Breast epithelium (tissue), 3 donors: Measurements from ENCODE around the gene IL1RL2.

Experiments used
- POLR2A ChIP-seq: fragments of 450-650 bp; IDR thresholded peaks from one replicate; pipeline ENCODE4 v1.6.1; 2016; ENCODE audit warnings: antibody characterized with exemption, mild to moderate bottlenecking, moderate library complexity
- POLR2AphosphoS5 ChIP-seq, 3 donors: sonication (generic); formaldehyde crosslinking; IDR thresholded peaks; one replicate each; pipeline ENCODE4 v1.6.1; 2017; ENCODE audit warnings: antibody characterized with exemption in 3 of 3
- TF ChIP-seq, protein P1 (sequence below), 3 donors: fragments of 450-650 bp; IDR thresholded peaks; one replicate each; pipeline ENCODE4 v1.5.1; 2016 to 2017; ENCODE audit warnings: antibody characterized with exemption in 3 of 3, mild to moderate bottlenecking in 3 of 3, moderate library complexity in 3 of 3

DNA sequence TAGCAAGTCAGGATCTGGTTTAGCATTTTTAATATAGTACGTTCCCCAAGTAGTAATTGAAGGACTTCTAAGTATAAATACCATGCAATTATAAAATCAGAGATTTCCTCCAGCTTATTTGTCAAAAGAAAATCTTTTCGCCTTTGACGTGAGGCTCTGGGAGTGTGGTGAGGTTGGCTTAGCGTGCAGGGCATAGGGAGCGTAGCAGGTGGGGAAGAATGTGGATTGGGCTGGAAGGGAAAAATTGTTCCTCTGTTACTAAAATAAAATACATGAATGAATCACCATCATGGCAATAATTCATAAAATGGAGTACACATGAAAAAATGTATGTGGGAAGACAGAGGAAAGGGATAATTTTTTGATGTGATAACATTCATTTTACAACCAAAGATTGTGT, 5.4 kb upstream of the IL1RL2 start:
- TF ChIP-seq, protein P1, sequence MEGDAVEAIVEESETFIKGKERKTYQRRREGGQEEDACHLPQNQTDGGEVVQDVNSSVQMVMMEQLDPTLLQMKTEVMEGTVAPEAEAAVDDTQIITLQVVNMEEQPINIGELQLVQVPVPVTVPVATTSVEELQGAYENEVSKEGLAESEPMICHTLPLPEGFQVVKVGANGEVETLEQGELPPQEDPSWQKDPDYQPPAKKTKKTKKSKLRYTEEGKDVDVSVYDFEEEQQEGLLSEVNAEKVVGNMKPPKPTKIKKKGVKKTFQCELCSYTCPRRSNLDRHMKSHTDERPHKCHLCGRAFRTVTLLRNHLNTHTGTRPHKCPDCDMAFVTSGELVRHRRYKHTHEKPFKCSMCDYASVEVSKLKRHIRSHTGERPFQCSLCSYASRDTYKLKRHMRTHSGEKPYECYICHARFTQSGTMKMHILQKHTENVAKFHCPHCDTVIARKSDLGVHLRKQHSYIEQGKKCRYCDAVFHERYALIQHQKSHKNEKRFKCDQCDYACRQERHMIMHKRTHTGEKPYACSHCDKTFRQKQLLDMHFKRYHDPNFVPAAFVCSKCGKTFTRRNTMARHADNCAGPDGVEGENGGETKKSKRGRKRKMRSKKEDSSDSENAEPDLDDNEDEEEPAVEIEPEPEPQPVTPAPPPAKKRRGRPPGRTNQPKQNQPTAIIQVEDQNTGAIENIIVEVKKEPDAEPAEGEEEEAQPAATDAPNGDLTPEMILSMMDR (IDR thresholded peaks at IDR 0.05), result no peak
- TF ChIP-seq POLR2A, result no peak
- no peak for TF ChIP-seq POLR2AphosphoS5 (IDR thresholded peaks at IDR 0.05)
